ENCODE data around the gene NUDT22.

The NUDT22 gene

GRCh38 chr11:64206457-64207255 lies 19.4 kb upstream of the NUDT22 start, which contains the start of gene FERMT3:
TSS of gene FERMT3 (plus strand) at chr11:64206721. CDS start at chr11:64207365, 644 bp downstream.
- peaks cover 26 to 71% (median 36%) of the 10 kb centered on the region in 3 donors for H3K36me3 ChIP-seq
- intact Hi-C loops (cut with DNase I; ENCODE audit: low total_unique reads) = loop anchor here (5.0 kb wide), 1 partner anchor 61 kb away; no protein-coding TSS in a partner anchor
- H3K27ac ChIP-seq = peak within 1 kb of the TSS; percentile 33 to 52
- peak in 1 of 2 donors; percentile 71 for DNase-seq
- H3K4me3 ChIP-seq = peak within 1 kb of the TSS; percentile 36 to 46
- peaks cover 0 to 8% (median 2%) of the 10 kb centered on the region in 4 donors for H3K4me1 ChIP-seq
- no peaks in the 10 kb centered on the region for H3K27me3 ChIP-seq
- no peaks in the 10 kb centered on the region for H3K9me3 ChIP-seq
- TF ChIP-seq, protein P1, sequence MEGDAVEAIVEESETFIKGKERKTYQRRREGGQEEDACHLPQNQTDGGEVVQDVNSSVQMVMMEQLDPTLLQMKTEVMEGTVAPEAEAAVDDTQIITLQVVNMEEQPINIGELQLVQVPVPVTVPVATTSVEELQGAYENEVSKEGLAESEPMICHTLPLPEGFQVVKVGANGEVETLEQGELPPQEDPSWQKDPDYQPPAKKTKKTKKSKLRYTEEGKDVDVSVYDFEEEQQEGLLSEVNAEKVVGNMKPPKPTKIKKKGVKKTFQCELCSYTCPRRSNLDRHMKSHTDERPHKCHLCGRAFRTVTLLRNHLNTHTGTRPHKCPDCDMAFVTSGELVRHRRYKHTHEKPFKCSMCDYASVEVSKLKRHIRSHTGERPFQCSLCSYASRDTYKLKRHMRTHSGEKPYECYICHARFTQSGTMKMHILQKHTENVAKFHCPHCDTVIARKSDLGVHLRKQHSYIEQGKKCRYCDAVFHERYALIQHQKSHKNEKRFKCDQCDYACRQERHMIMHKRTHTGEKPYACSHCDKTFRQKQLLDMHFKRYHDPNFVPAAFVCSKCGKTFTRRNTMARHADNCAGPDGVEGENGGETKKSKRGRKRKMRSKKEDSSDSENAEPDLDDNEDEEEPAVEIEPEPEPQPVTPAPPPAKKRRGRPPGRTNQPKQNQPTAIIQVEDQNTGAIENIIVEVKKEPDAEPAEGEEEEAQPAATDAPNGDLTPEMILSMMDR (IDR thresholded peaks at IDR 0.05) = no peak

DNA sequence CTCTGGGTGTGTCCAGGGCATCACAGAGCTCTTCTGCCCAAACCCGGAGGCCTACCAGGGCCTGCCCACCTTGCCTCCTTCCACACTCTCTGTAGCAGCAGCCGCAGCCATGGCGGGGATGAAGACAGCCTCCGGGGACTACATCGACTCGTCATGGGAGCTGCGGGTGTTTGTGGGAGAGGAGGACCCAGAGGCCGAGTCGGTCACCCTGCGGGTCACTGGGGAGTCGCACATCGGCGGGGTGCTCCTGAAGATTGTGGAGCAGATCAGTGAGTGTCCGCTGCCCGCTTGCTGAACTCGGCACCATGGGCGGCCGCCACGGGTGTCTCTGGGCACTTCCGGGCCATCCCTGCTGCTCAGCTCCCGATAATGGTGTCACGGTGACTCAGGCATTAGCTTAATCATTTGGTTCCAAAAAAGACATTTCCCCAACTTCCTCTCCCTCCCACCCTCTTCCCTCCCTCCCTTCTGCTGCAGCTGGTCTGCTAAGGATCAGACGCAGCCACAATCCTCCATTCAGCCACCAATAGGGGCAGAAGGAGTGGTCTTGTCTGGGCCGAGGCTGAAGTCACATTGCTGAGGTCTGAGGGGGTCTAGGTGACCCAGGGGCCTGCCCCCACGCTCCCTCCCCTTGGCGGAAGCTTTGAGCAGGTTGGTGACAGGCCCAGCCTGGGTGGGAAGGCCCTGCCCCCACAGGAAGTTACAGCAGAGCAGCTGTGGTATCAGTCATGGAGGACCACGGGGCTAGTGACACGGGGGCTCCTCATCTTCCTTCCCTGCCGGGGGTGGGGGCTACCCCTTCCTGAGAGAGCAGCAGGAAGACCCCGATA lies 18.6 kb upstream of the NUDT22 start:
- TF ChIP-seq, protein P1 (IDR thresholded peaks at IDR 0.05) = no peak
- H3K4me3 ChIP-seq = peak overlapping the region; percentile 36 to 46
- H3K27ac ChIP-seq = peak overlapping the region; percentile 33 to 52
- peak; percentile 70 to 79 for DNase-seq
- peaks cover 0 to 8% (median 2%) of the 10 kb centered on the region in 4 donors for H3K4me1 ChIP-seq
- H3K27me3 ChIP-seq = no peaks in the 10 kb centered on the region
- peaks cover 18 to 71% (median 28%) of the 10 kb centered on the region in 3 donors for H3K36me3 ChIP-seq
- no peaks in the 10 kb centered on the region for H3K9me3 ChIP-seq
- intact Hi-C loops (cut with DNase I; ENCODE audit: low total_unique reads) = loop anchor here (5.0 kb wide), 1 partner anchor 60 kb away; no protein-coding TSS in a partner anchor

GRCh38 chr11:64208086-64208795 lies 17.8 kb upstream of the NUDT22 start:
- Histone ChIP-seq H3K4me3 (peak overlapping the region; percentile 36 to 46), H3K4me1 (peaks cover 0 to 8% (median 2%) of the 10 kb centered on the region in 4 donors), H3K9me3 (no peaks in the 10 kb centered on the region), H3K36me3 (peaks cover 10 to 63% (median 20%) of the 10 kb centered on the region in 3 donors), H3K27me3 (no peaks in the 10 kb centered on the region), H3K27ac (peak overlapping the region; percentile 33 to 52)
- TF ChIP-seq, protein P1 (IDR thresholded peaks at IDR 0.05) = no peak
- no peak for DNase-seq
- intact Hi-C loops (cut with DNase I; ENCODE audit: low total_unique reads) = loop anchor here (5.0 kb wide), 1 partner anchor 59 kb away; no protein-coding TSS in a partner anchor

GRCh38 chr11:64208796-64209562 lies 17.1 kb upstream of the NUDT22 start:
- Histone ChIP-seq H3K36me3 (peaks cover 3 to 56% (median 13%) of the 10 kb centered on the region in 3 donors), H3K27me3 (no peaks in the 10 kb centered on the region), H3K9me3 (no peaks in the 10 kb centered on the region), H3K4me3 (no peak overlapping the region), H3K27ac (no peak overlapping the region), H3K4me1 (peaks cover 0 to 8% (median 2%) of the 10 kb centered on the region in 4 donors)
- DNase-seq = no peak
- TF ChIP-seq, protein P1 (IDR thresholded peaks at IDR 0.05) = no peak
- intact Hi-C loops (cut with DNase I; ENCODE audit: low total_unique reads) = loop anchor here (5.0 kb wide), 1 partner anchor 58 kb away; no protein-coding TSS in a partner anchor

Data from tibial artery (tissue), 4 donors.